Mammary epithelial cell (primary cell): ENCODE data around the gene TTC33.

Source experiments
- EZH2 ChIP-seq: IDR thresholded peaks from 2 replicates; pipeline ENCODE4 v1.6.1; 2012; ENCODE audit warnings: low read length, inconsistent platforms, borderline replicate concordance
- TF ChIP-seq, protein P1 (sequence below), 2 donors: IDR thresholded peaks in 1 of 2; conservative IDR thresholded peaks in 1 of 2; 2 replicates each; pipeline ENCODE4 v1.5.1; 2011 to 2012; ENCODE audit warnings: inconsistent platforms in 2 of 2, low read length in 2 of 2, mild to moderate bottlenecking in 2 of 2, control low read depth in 1 of 2, low read depth in 1 of 2; ENCODE audit not compliant: insufficient read depth in 1 of 2; ENCODE audit errors: extremely low read depth in 1 of 2

DNA sequence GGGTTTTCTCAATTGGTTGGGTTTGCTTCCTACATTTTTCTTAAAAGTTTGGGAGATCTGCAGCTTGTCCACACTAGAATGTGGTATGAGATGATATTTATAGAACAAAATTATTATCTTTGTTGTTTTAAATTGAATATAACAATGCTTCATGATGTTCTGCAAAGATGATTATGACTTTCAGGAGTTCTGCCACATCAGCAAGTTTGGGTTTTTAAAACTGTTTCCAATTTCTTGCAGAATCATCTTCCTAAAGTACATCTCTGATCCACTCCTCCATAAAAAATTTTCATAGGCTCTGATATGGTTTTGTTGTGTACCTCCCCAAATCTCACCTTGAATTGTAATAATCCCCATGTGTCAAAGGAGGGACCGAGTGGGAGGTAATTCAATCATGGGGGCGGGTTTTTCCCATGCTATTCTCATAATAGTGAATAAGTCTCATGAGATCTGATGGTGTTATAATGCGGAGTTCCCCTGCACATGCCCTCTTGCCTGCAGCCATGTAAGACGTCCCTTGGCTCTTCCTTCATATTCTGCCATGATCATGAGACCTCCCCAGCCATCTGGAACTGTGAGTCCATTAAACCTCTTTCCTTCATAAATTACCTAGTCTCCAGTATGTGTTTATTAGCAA, 195.2 kb downstream of the TTC33 start:
- TF ChIP-seq, protein P1, sequence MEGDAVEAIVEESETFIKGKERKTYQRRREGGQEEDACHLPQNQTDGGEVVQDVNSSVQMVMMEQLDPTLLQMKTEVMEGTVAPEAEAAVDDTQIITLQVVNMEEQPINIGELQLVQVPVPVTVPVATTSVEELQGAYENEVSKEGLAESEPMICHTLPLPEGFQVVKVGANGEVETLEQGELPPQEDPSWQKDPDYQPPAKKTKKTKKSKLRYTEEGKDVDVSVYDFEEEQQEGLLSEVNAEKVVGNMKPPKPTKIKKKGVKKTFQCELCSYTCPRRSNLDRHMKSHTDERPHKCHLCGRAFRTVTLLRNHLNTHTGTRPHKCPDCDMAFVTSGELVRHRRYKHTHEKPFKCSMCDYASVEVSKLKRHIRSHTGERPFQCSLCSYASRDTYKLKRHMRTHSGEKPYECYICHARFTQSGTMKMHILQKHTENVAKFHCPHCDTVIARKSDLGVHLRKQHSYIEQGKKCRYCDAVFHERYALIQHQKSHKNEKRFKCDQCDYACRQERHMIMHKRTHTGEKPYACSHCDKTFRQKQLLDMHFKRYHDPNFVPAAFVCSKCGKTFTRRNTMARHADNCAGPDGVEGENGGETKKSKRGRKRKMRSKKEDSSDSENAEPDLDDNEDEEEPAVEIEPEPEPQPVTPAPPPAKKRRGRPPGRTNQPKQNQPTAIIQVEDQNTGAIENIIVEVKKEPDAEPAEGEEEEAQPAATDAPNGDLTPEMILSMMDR (conservative IDR thresholded peaks at IDR 0.05 in 1 of 2, IDR thresholded peaks at IDR 0.05 in 1 of 2; ENCODE audit: extremely low read depth in 1 of 2, insufficient read depth in 1 of 2, low read depth in 1 of 2, low read length in 2 of 2) = no peak
- TF ChIP-seq EZH2 = no peak
